Astrocyte (in vitro differentiated cells and primary cell): Measurements from ENCODE around the gene TBC1D8. TPM values are rescaled to one million over a fixed set of nuclear protein-coding genes. Genes with fewer than 3 reads are reported as not detected.

Source experiments
- DNase-seq: peaks from one replicate; pipeline ENCODE4 v3.0.0-alpha.2; 2010; ENCODE audit warnings: low read depth
- FAIRE-seq: peaks from 2 replicates; lab custom pipeline; 2011; peaks lifted over from hg19 to GRCh38; lab: Jason Lieb, UNC
- H2AFZ ChIP-seq: 2 replicates; pipeline ENCODE4 v1.6.0; 2012; ENCODE audit warnings: low read depth, low read length, inconsistent platforms
- H3K27ac ChIP-seq: 2 replicates; pipeline ENCODE4 v1.5.1; 2011; ENCODE audit warnings: low read depth, low read length, inconsistent platforms
- H3K27me3 ChIP-seq: 2 replicates; pipeline ENCODE4 v1.6.0; 2011; ENCODE audit warnings: low read length, inconsistent platforms; ENCODE audit not compliant: insufficient read depth
- H3K36me3 ChIP-seq: 2 replicates; pipeline ENCODE4 v1.5.1; 2011; ENCODE audit warnings: low read length, inconsistent platforms; ENCODE audit not compliant: insufficient read depth
- H3K4me1 ChIP-seq: 2 replicates; pipeline ENCODE4 v1.5.1; 2011; ENCODE audit warnings: low read length, inconsistent platforms; ENCODE audit not compliant: insufficient read depth
- H3K4me2 ChIP-seq: 2 replicates; pipeline ENCODE4 v1.6.0; 2012; ENCODE audit warnings: low read length, inconsistent platforms
- H3K4me3 ChIP-seq: 2 replicates; pipeline ENCODE4 v1.5.1; 2011; ENCODE audit warnings: low read depth, mild to moderate bottlenecking, low read length, inconsistent platforms; ENCODE audit not compliant: insufficient read depth
- H3K79me2 ChIP-seq: 2 replicates; pipeline ENCODE4 v1.6.0; 2012; ENCODE audit warnings: mild to moderate bottlenecking, low read length, inconsistent platforms; ENCODE audit not compliant: insufficient read depth
- H3K9ac ChIP-seq: 2 replicates; pipeline ENCODE4 v1.6.0; 2012; ENCODE audit warnings: mild to moderate bottlenecking, low read length, inconsistent platforms
- H3K9me3 ChIP-seq: 2 replicates; pipeline ENCODE4 v1.5.1; 2012; ENCODE audit warnings: low read depth, mild to moderate bottlenecking, low read length, inconsistent platforms; ENCODE audit not compliant: insufficient read depth
- H4K20me1 ChIP-seq: 2 replicates; pipeline ENCODE4 v1.6.0; 2012; ENCODE audit warnings: low read length, inconsistent platforms; ENCODE audit not compliant: insufficient read depth
- H3K27ac Mint-ChIP-seq: one replicate; pipeline ENCODE4 v1.8.0; 2021; ENCODE audit warnings: mild to moderate bottlenecking, mixed read lengths; ENCODE audit not compliant: unreplicated experiment
- H3K27me3 Mint-ChIP-seq: one replicate; pipeline ENCODE4 v1.8.0; 2021; ENCODE audit warnings: low read depth, mixed read lengths; ENCODE audit not compliant: unreplicated experiment
- H3K36me3 Mint-ChIP-seq: one replicate; pipeline ENCODE4 v1.8.0; 2021; ENCODE audit warnings: low read depth, mixed read lengths; ENCODE audit not compliant: unreplicated experiment
- H3K4me1 Mint-ChIP-seq: one replicate; pipeline ENCODE4 v1.8.0; 2021; ENCODE audit warnings: low read depth, mixed read lengths; ENCODE audit not compliant: unreplicated experiment
- H3K4me3 Mint-ChIP-seq: one replicate; pipeline ENCODE4 v1.8.0; 2021; ENCODE audit warnings: mild to moderate bottlenecking, moderate library complexity, mixed read lengths; ENCODE audit not compliant: unreplicated experiment
- H3K9me3 Mint-ChIP-seq: one replicate; pipeline ENCODE4 v1.8.0; 2021; ENCODE audit warnings: mild to moderate bottlenecking, mixed read lengths; ENCODE audit not compliant: unreplicated experiment
- CTCF ChIP-seq: IDR thresholded peaks from 2 replicates; pipeline ENCODE4 v1.5.1; 2011; ENCODE audit warnings: low read depth, mild to moderate bottlenecking, inconsistent platforms, low read length, moderate library complexity; ENCODE audit not compliant: insufficient read depth
- EZH2 ChIP-seq: IDR thresholded peaks from 2 replicates; pipeline ENCODE4 v1.6.1; 2012; ENCODE audit warnings: mild to moderate bottlenecking, low read length, inconsistent platforms; ENCODE audit not compliant: insufficient read depth
- total RNA-seq: library from RNA; stranded (reverse); gene quantifications from 2 replicates; pipeline ENCODE4 v1.2.1, GENCODE V29; 2021

The TBC1D8 gene
- total RNA-seq, 1 donor from 2014 or later: 2.4 TPM

- FAIRE-seq (no peak), DNase-seq (no peak)
- no peaks in the 10 kb centered on the region for H3K9me3 ChIP-seq
- no peak overlapping the region for H3K4me3 ChIP-seq
- peaks cover 1% of the 10 kb centered on the region for H3K9me3 Mint-ChIP-seq
- H3K4me1 Mint-ChIP-seq: no peaks in the 10 kb centered on the region
- no peaks in the 10 kb centered on the region for H3K79me2 ChIP-seq
- no peaks in the 10 kb centered on the region for H3K27me3 ChIP-seq
- peaks cover 15% of the 10 kb centered on the region for H3K27me3 Mint-ChIP-seq
- no peak overlapping the region for H3K4me3 Mint-ChIP-seq
- no peaks in the 10 kb centered on the region for H3K4me1 ChIP-seq
- H3K9ac ChIP-seq: no peak overlapping the region
- no peak overlapping the region for H3K27ac Mint-ChIP-seq
- H2AFZ ChIP-seq: no peak overlapping the region
- H3K36me3 Mint-ChIP-seq: peaks cover 3% of the 10 kb centered on the region
- H4K20me1 ChIP-seq: no peaks in the 10 kb centered on the region
- peaks cover 5% of the 10 kb centered on the region for H3K36me3 ChIP-seq
- no peak for TF ChIP-seq EZH2
- no peak for TF ChIP-seq CTCF
- H3K4me2 ChIP-seq: no peak overlapping the region
- H3K27ac ChIP-seq: no peak overlapping the region
Observed at GRCh38 chr2:100965596-100965995, 185.6 kb downstream of the TBC1D8 start.

- Mint-ChIP-seq H3K36me3 (peaks cover 3% of the 10 kb centered on the region), H3K4me3 (no peak overlapping the region), H3K27me3 (peaks cover 12% of the 10 kb centered on the region), H3K4me1 (peaks cover 4% of the 10 kb centered on the region), H3K27ac (no peak overlapping the region), H3K9me3 (peaks cover 1% of the 10 kb centered on the region)
- H3K4me3 ChIP-seq: no peak overlapping the region
- H4K20me1 ChIP-seq: no peaks in the 10 kb centered on the region
- no peak overlapping the region for H3K27ac ChIP-seq
- no peaks in the 10 kb centered on the region for H3K4me1 ChIP-seq
- TF ChIP-seq EZH2 (no peak), CTCF (no peak)
- no peaks in the 10 kb centered on the region for H3K79me2 ChIP-seq
- H3K4me2 ChIP-seq: no peak overlapping the region
- H2AFZ ChIP-seq: no peak overlapping the region
- peaks cover 5% of the 10 kb centered on the region for H3K36me3 ChIP-seq
- no peak for DNase-seq
- H3K9me3 ChIP-seq: no peaks in the 10 kb centered on the region
- no peak for FAIRE-seq
- no peaks in the 10 kb centered on the region for H3K27me3 ChIP-seq
- no peak overlapping the region for H3K9ac ChIP-seq
Observed at GRCh38 chr2:100964681-100965169, 186.5 kb downstream of the TBC1D8 start.

- H3K4me2 ChIP-seq: no peak overlapping the region
- Mint-ChIP-seq H3K27me3 (peaks cover 10% of the 10 kb centered on the region), H3K27ac (no peak overlapping the region), H3K4me3 (no peak overlapping the region), H3K4me1 (peaks cover 9% of the 10 kb centered on the region), H3K9me3 (peaks cover under 1% of the 10 kb centered on the region), H3K36me3 (peaks cover 3% of the 10 kb centered on the region)
- TF ChIP-seq CTCF (no peak), EZH2 (no peak)
- H3K9ac ChIP-seq: no peak overlapping the region
- no peak overlapping the region for H3K4me3 ChIP-seq
- no peaks in the 10 kb centered on the region for H4K20me1 ChIP-seq
- DNase-seq (no peak), FAIRE-seq (no peak)
- no peaks in the 10 kb centered on the region for H3K27me3 ChIP-seq
- H3K79me2 ChIP-seq: no peaks in the 10 kb centered on the region
- H3K36me3 ChIP-seq: peaks cover 5% of the 10 kb centered on the region
- no peaks in the 10 kb centered on the region for H3K9me3 ChIP-seq
- no peak overlapping the region for H2AFZ ChIP-seq
- H3K27ac ChIP-seq: no peak overlapping the region
- peaks cover 3% of the 10 kb centered on the region for H3K4me1 ChIP-seq
Observed at GRCh38 chr2:100964222-100964621, 187.0 kb downstream of the TBC1D8 start.
